Loucy (cell line): Measurements from ENCODE around the gene PA2G4.
A peak's percentile ranks its signal among the peaks of the same experiment; 100 is the strongest.

Experiments
- H2AFZ ChIP-seq: fragments of 200-600 bp; sonication (generic); 2 replicates; pipeline ENCODE4 v1.6.0; 2016; ENCODE audit warnings: antibody characterized with exemption, mild to moderate bottlenecking, low read length, moderate library complexity
- H3F3A ChIP-seq: fragments of 200-600 bp; 2 replicates; pipeline ENCODE4 v1.6.0; 2016; ENCODE audit warnings: antibody characterized with exemption, low read depth, mild to moderate bottlenecking
- H3K27me3 ChIP-seq: fragments of 200-600 bp; sonication (generic); 2 replicates; pipeline ENCODE4 v1.6.1; 2014; ENCODE audit warnings: low read length, mild to moderate bottlenecking; ENCODE audit not compliant: insufficient read depth, poor library complexity, severe bottlenecking
- H3K36me3 ChIP-seq: fragments of 200-600 bp; sonication (generic); 2 replicates; pipeline ENCODE4 v1.6.1; 2016; ENCODE audit warnings: low read length; ENCODE audit not compliant: insufficient read depth
- H3K4me1 ChIP-seq: fragments of 200-600 bp; sonication (generic); 2 replicates; pipeline ENCODE4 v1.5.1; 2014; ENCODE audit warnings: low read length, mild to moderate bottlenecking; ENCODE audit not compliant: insufficient read depth, poor library complexity, severe bottlenecking
- H3K4me2 ChIP-seq: fragments of 200-600 bp; sonication (generic); 2 replicates; pipeline ENCODE4 v1.6.0; 2014; ENCODE audit warnings: antibody characterized with exemption, low read length, low read depth, mild to moderate bottlenecking; ENCODE audit not compliant: poor library complexity, severe bottlenecking
- H3K4me3 ChIP-seq: fragments of 200-600 bp; sonication (generic); 2 replicates; pipeline ENCODE4 v1.5.1; 2014; ENCODE audit warnings: low read length, mild to moderate bottlenecking, mixed read lengths; ENCODE audit not compliant: poor library complexity, severe bottlenecking
- H3K79me2 ChIP-seq: fragments of 200-600 bp; sonication (generic); 2 replicates; pipeline ENCODE4 v1.6.1; 2014; ENCODE audit warnings: low read length; ENCODE audit not compliant: insufficient read depth
- H3K9ac ChIP-seq: fragments of 200-600 bp; sonication (generic); 2 replicates; pipeline ENCODE4 v1.6.0; 2014; ENCODE audit warnings: mild to moderate bottlenecking, low read depth, low read length, moderate library complexity; ENCODE audit not compliant: poor library complexity, severe bottlenecking
- H3K9me2 ChIP-seq: fragments of 200-600 bp; sonication (generic); replicated peaks from 2 replicates; pipeline ENCODE4 v1.6.1; 2016; ENCODE audit warnings: low read depth, low read length, mixed read lengths
- H3K9me3 ChIP-seq: fragments of 200-600 bp; sonication (generic); 2 replicates; pipeline ENCODE4 v1.6.1; 2014; ENCODE audit warnings: mild to moderate bottlenecking, antibody characterized with exemption, low read length, low read depth; ENCODE audit not compliant: insufficient read depth
- H4K20me1 ChIP-seq: fragments of 200-600 bp; sonication (generic); 2 replicates; pipeline ENCODE4 v1.6.0; 2014; ENCODE audit warnings: antibody characterized with exemption, low read length, mild to moderate bottlenecking; ENCODE audit not compliant: insufficient read depth, poor library complexity, severe bottlenecking
- EZH2phosphoT487 ChIP-seq: fragments of 200-600 bp; IDR thresholded peaks from 2 replicates; pipeline ENCODE4 v1.6.1; 2018; ENCODE audit warnings: antibody characterized with exemption, mild to moderate bottlenecking, moderate library complexity, borderline replicate concordance
- TF ChIP-seq, protein P1 (sequence below): fragments of 200-600 bp; sonication (generic); conservative IDR thresholded peaks from 2 replicates; pipeline ENCODE4 v1.5.1; 2014; ENCODE audit warnings: mild to moderate bottlenecking, antibody characterized with exemption, low read length

The PA2G4 gene

GRCh38 chr12:56157201-56158028 is 53.1 kb downstream of the PA2G4 start:
- Histone ChIP-seq H3F3A (no peaks in the 10 kb centered on the region), H3K4me1 (peaks cover 43% of the 10 kb centered on the region), H3K9ac (peak overlapping the region; percentile 94), H3K79me2 (peaks cover 74% of the 10 kb centered on the region), H4K20me1 (peaks cover 40% of the 10 kb centered on the region), H3K36me3 (peaks cover 29% of the 10 kb centered on the region; the same call in 1 of the 2 replicates), H3K4me3 (peak overlapping the region; percentile 82), H2AFZ (peak overlapping the region; percentile 79), H3K9me3 (no peaks in the 10 kb centered on the region), H3K4me2 (peak overlapping the region; percentile 90), H3K9me2 (no peaks in the 10 kb centered on the region), H3K27me3 (no peaks in the 10 kb centered on the region)
- TF ChIP-seq EZH2phosphoT487: no peak
- TF ChIP-seq, protein P1, sequence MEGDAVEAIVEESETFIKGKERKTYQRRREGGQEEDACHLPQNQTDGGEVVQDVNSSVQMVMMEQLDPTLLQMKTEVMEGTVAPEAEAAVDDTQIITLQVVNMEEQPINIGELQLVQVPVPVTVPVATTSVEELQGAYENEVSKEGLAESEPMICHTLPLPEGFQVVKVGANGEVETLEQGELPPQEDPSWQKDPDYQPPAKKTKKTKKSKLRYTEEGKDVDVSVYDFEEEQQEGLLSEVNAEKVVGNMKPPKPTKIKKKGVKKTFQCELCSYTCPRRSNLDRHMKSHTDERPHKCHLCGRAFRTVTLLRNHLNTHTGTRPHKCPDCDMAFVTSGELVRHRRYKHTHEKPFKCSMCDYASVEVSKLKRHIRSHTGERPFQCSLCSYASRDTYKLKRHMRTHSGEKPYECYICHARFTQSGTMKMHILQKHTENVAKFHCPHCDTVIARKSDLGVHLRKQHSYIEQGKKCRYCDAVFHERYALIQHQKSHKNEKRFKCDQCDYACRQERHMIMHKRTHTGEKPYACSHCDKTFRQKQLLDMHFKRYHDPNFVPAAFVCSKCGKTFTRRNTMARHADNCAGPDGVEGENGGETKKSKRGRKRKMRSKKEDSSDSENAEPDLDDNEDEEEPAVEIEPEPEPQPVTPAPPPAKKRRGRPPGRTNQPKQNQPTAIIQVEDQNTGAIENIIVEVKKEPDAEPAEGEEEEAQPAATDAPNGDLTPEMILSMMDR: peak; percentile 47

- Histone ChIP-seq H3K4me3 (peak within 1 kb of the TSS; percentile 98), H3K27me3 (no peaks in the 10 kb centered on the region), H3F3A (no peaks in the 10 kb centered on the region), H3K9me3 (no peaks in the 10 kb centered on the region), H3K4me2 (peak within 1 kb of the TSS; percentile 93), H4K20me1 (peaks cover 44% of the 10 kb centered on the region), H3K79me2 (peaks cover 65% of the 10 kb centered on the region), H3K9ac (peak within 1 kb of the TSS; percentile 94), H3K36me3 (peaks cover 37% of the 10 kb centered on the region; the same call in 1 of the 2 replicates), H3K4me1 (peaks cover 37% of the 10 kb centered on the region), H3K9me2 (no peaks in the 10 kb centered on the region), H2AFZ (peak within 1 kb of the TSS; percentile 79)
- TF ChIP-seq, protein P1: no peak
- no peak for TF ChIP-seq EZH2phosphoT487
These were observed 53.9 kb downstream of the PA2G4 start, which contains the start of gene MYL6 for GRCh38 chr12:56158029-56158925. MYL6 (plus strand) TSS chr12:56158359; CDS start chr12:56158402, 43 bp downstream.

- H3K9me3 ChIP-seq: no peaks in the 10 kb centered on the region
- TF ChIP-seq, protein P1: no peak
- TF ChIP-seq EZH2phosphoT487: no peak
- no peaks in the 10 kb centered on the region for H3F3A ChIP-seq
- peak overlapping the region; percentile 93 for H3K4me2 ChIP-seq
- peaks cover 44% of the 10 kb centered on the region; the same call in 1 of the 2 replicates for H3K36me3 ChIP-seq
- H3K9ac ChIP-seq: peak overlapping the region; percentile 94
- peaks cover 58% of the 10 kb centered on the region for H3K79me2 ChIP-seq
- H3K4me1 ChIP-seq: peaks cover 30% of the 10 kb centered on the region
- H2AFZ ChIP-seq: no peak overlapping the region
- peak overlapping the region; percentile 98 for H3K4me3 ChIP-seq
- no peaks in the 10 kb centered on the region for H3K27me3 ChIP-seq
- H3K9me2 ChIP-seq: no peaks in the 10 kb centered on the region
- peaks cover 44% of the 10 kb centered on the region for H4K20me1 ChIP-seq
These were observed 54.6 kb downstream of the PA2G4 start for GRCh38 chr12:56158926-56159461.
